ENCODE data around the gene EEA1. TPM values are rescaled to one million over a fixed set of nuclear protein-coding genes. Genes with fewer than 3 reads are reported as not detected.

The EEA1 gene
- total and polyA plus RNA-seq, 2 of the 4 experiments (the other 2 are of a cell fraction), result 4.6 to 12.5 TPM

- Histone ChIP-seq H3K4ac (ENCODE audit: low read depth, low read length) (no peak overlapping the region), H4K5ac (ENCODE audit: low read depth, low read length) (no peak overlapping the region), H2BK5ac (ENCODE audit: low read depth, low read length, poor library complexity, severe bottlenecking) (no peak overlapping the region), H2BK15ac (ENCODE audit: low read depth, low read length) (no peak overlapping the region), H4K8ac (ENCODE audit: low read depth in 2 of 2, low read length in 2 of 2) (no peak overlapping the region), H3K18ac (ENCODE audit: low read depth, low read length) (no peak overlapping the region), H3K4me1 (ENCODE audit: control insufficient read depth, insufficient read depth, low read length) (peaks cover 5% of the 10 kb centered on the region), H4K91ac (ENCODE audit: insufficient read depth, low read depth, low read length) (no peak overlapping the region), H3K4me3 (ENCODE audit: insufficient read depth, low read depth, low read length) (no peak overlapping the region), H2BK20ac (ENCODE audit: low read depth, low read length) (no peak overlapping the region), H3K56ac (ENCODE audit: extremely low read depth, insufficient read depth, low read length) (no peak overlapping the region), H3K79me1 (ENCODE audit: low read depth in 1 of 2, low read length in 2 of 2) (no peaks in the 10 kb centered on the region), H2BK120ac (ENCODE audit: low read depth, low read length) (no peak overlapping the region), H2AFZ (replicated peaks; ENCODE audit: low read length, poor library complexity) (no peak overlapping the region), H3K36me3 (ENCODE audit: control insufficient read depth, insufficient read depth, low read length) (no peaks in the 10 kb centered on the region), H3K14ac (replicated peaks; ENCODE audit: low read depth, low read length) (no peak overlapping the region), H2AK5ac (ENCODE audit: low read depth, low read length) (peak overlapping the region; percentile 23; the same call in 1 of the 2 replicates), H3K9me1 (ENCODE audit: insufficient read depth, low read length) (peaks cover 3% of the 10 kb centered on the region), H4K20me1 (ENCODE audit: insufficient read depth, low read length) (peaks cover 2% of the 10 kb centered on the region; the same call in 1 of the 2 replicates), H3K9ac (ENCODE audit: low read depth, low read length) (no peak overlapping the region), H3K23ac (ENCODE audit: low read depth, low read length) (no peak overlapping the region), H3K27ac (ENCODE audit: insufficient read depth, low read length) (no peak overlapping the region), H3K27me3 (ENCODE audit: control insufficient read depth, insufficient read depth, low read length) (no peaks in the 10 kb centered on the region), H3K9me3 (ENCODE audit: control insufficient read depth, insufficient read depth, low read length) (no peaks in the 10 kb centered on the region), H3K4me2 (ENCODE audit: low read depth, low read length) (no peak overlapping the region), H2AK9ac (replicated peaks; ENCODE audit: low read depth, low read length, poor library complexity) (no peak overlapping the region)
- in situ Hi-C loops (cut with MboI; ENCODE audit: low sequenced_read_pairs), result no loop called here
- intact Hi-C loops (cut with micrococcal nuclease), result no loop called here
- dilution Hi-C loops (cut with HindIII; ENCODE audit: low sequenced_read_pairs, unreplicated experiment), result no loop called here
- TF ChIP-seq BHLHE40 (IDR thresholded peaks at IDR 0.05; ENCODE audit: low read depth, low read length) (peak; percentile 77), NFE2L2 (IDR thresholded peaks at IDR 0.05; ENCODE audit: low read depth, low read length) (no peak)
- ATAC-seq (ENCODE audit: low read depth), result peak; percentile 54
- ChIA-PET POLR2A (ENCODE audit: unreplicated experiment) (interaction anchor here (0.7 kb wide), 1 partner anchor 207 kb away, joined by 3 read pairs; no protein-coding TSS in a partner anchor), CTCF (interaction anchor here (0.6 kb wide), 1 partner anchor 10 kb away, joined by 3 read pairs; no protein-coding TSS in a partner anchor)
- BruUV-seq (replicated peaks), result no TSS peak
- DNase-seq, result peak; percentile 49
- no CpG with 5 or more reads among the region's 5 CpGs for WGBS, 2 experiments (ENCODE audit: extremely low coverage in 2 of 2, insufficient read length in 1 of 2)
Observed at GRCh38 chr12:92730758-92731157, 198.3 kb downstream of the EEA1 start.
